Psoas muscle (tissue), 8 donors: ENCODE measurements around the gene DNAJC5G. TPM values are rescaled to one million over a fixed set of nuclear protein-coding genes. Genes with fewer than 3 reads are reported as not detected.

Experiments used
- ATAC-seq, 4 donors: fragments of 200-7000 bp; cut with Tn5 transposase; one replicate each; pipeline ENCODE4 v1.9.1; 2020; ENCODE audit warnings: moderate library complexity in 3 of 4, mild to moderate bottlenecking in 2 of 4
- DNase-seq, 2 donors: peaks; one replicate each; pipeline ENCODE4 v3.0.0-alpha.2; 2020
- H3K27ac ChIP-seq: fragments of 200-600 bp; one replicate; pipeline ENCODE4 v1.8.0; 2022
- H3K27me3 ChIP-seq, 3 donors: fragments of 200-600 bp in 1 of 3; one replicate each; pipeline versions ENCODE4 v1.6.1 to v1.8.0; 2013 to 2022; ENCODE audit warnings: low read length in 2 of 3, mild to moderate bottlenecking in 2 of 3, moderate library complexity in 1 of 3; ENCODE audit not compliant: insufficient read depth in 3 of 3
- H3K36me3 ChIP-seq, 2 donors: fragments of 200-600 bp in 1 of 2; one replicate each; pipeline versions ENCODE4 v1.6.1 to v1.8.0; 2013 to 2022; ENCODE audit warnings: low read depth in 1 of 2, mild to moderate bottlenecking in 1 of 2, moderate library complexity in 1 of 2; ENCODE audit not compliant: insufficient read depth in 1 of 2
- H3K4me1 ChIP-seq: fragments of 200-600 bp; one replicate; pipeline ENCODE4 v1.8.0; 2022
- H3K4me3 ChIP-seq: fragments of 200-600 bp; one replicate; pipeline ENCODE4 v1.8.0; 2022; ENCODE audit warnings: mild to moderate bottlenecking
- H3K9me3 ChIP-seq: fragments of 200-600 bp; one replicate; pipeline ENCODE4 v1.8.0; 2022
- CTCF ChIP-seq: fragments of 200-600 bp; IDR thresholded peaks from one replicate; pipeline ENCODE4 v1.8.0; 2022; ENCODE audit warnings: antibody characterized with exemption
- WGBS, 3 donors: extraction: QIAGEN DNeasy Blood & Tissue Kit; methylation state at CpG; one replicate each; pipeline versions ENCODE4 v1.1.6 to v1.1.7; 2013; 5-methylcytosine and 5-hydroxymethylcytosine counted together
- intact Hi-C, 2 donors: fragments of 100-400 bp; cut with DNase I; formaldehyde crosslinking; loops; one replicate each; pipeline versions ENCODE4 v1.11.0 to v1.14.2; 2022
- polyA plus RNA-seq, 3 donors: library from polyadenylated mRNA; stranded (reverse); fragments of 200-250 nt; gene quantifications; one replicate each; pipeline ENCODE4 v1.2.3, GENCODE V29; 2013
- total RNA-seq, 4 donors: library from RNA; stranded (reverse); fragmentation: NEBNext Ultra II Directional in 2 of 4; extraction: Animal tissue kit (Norgen Biotek cat#: 25700) in 2 of 4; gene quantifications; one replicate each; pipeline versions ENCODE4 v1.2.1 to v1.2.4, GENCODE V29; 2021 to 2023
- donor health status: healthy with polysubstance abuse.
- donor health status: DM: no; HTN: no; CAD: no; lungs with moderate emphysema.
- donor health status: Bipolar disorder and iron deficiency.
- donor health status: healthy.
- donor health status: DM: yes; HTN: yes; CAD: no.
- donor health status: DM: no; HTN: no; CAD: no.
- donor health status: DM: no; HTN: no; CAD: no.
- donor health status: DM: yes; HTN: yes; CAD: no.

DNAJC5G gene
- total and polyA plus RNA-seq, 7 donors: not detected

GRCh38 chr2:27312152-27312551 lies 36.9 kb downstream of the DNAJC5G start:
- no peak for TF ChIP-seq CTCF
- ATAC-seq: peak in 1 of 4 donors; percentile 1
- Histone ChIP-seq H3K9me3 (no peaks in the 10 kb centered on the region), H3K4me3 (no peak overlapping the region), H3K27me3 (no peaks in the 10 kb centered on the region), H3K27ac (peak overlapping the region; percentile 19), H3K36me3 (peaks cover 0 to 28% of the 10 kb centered on the region in 2 donors), H3K4me1 (peaks cover 13% of the 10 kb centered on the region)
- no peak for DNase-seq
- WGBS, 3 donors: 57 to 83% (median 65%) methylated on average over 3 of the region's 3 CpGs
- intact Hi-C loops: no loop called here

GRCh38 chr2:27313882-27314645 lies 38.8 kb downstream of the DNAJC5G start:
- Histone ChIP-seq H3K36me3 (peaks cover 0 to 9% of the 10 kb centered on the region in 2 donors), H3K9me3 (no peaks in the 10 kb centered on the region), H3K4me1 (peaks cover 19% of the 10 kb centered on the region), H3K4me3 (no peak overlapping the region), H3K27me3 (no peaks in the 10 kb centered on the region), H3K27ac (no peak overlapping the region)
- 79 to 88% (median 82%) methylated on average over 8 of the region's 8 CpGs for WGBS, 3 donors
- ATAC-seq (peak in 1 of 4 donors; percentile 0), DNase-seq (no peak)
- intact Hi-C loops: no loop called here
- TF ChIP-seq CTCF: no peak

- H3K36me3 ChIP-seq: peaks cover 0 to 3% of the 10 kb centered on the region in 2 donors
- ATAC-seq (peak; percentile 40 to 62 (median 47)), DNase-seq (peak; percentile 65 to 84)
- H3K27ac ChIP-seq: no peak overlapping the region
- H3K4me1 ChIP-seq: peaks cover 25% of the 10 kb centered on the region
- no peak for TF ChIP-seq CTCF
- intact Hi-C loops: no loop called here
- H3K27me3 ChIP-seq: no peaks in the 10 kb centered on the region
- no peak overlapping the region for H3K4me3 ChIP-seq
- no peaks in the 10 kb centered on the region for H3K9me3 ChIP-seq
- 54 to 69% (median 57%) methylated on average over 9 of the region's 9 CpGs for WGBS, 3 donors
Observed at GRCh38 chr2:27314709-27315108, 39.5 kb downstream of the DNAJC5G start.

GRCh38 chr2:27315122-27315521 lies 39.9 kb downstream of the DNAJC5G start:
- DNase-seq: no peak
- intact Hi-C loops: no loop called here
- Histone ChIP-seq H3K36me3 (no peaks in the 10 kb centered on the region), H3K27ac (peak overlapping the region; percentile 49), H3K27me3 (no peaks in the 10 kb centered on the region), H3K9me3 (no peaks in the 10 kb centered on the region), H3K4me3 (no peak overlapping the region), H3K4me1 (peaks cover 29% of the 10 kb centered on the region)
- WGBS, 3 donors: 65 to 82% (median 67%) methylated on average over 8 of the region's 8 CpGs
- TF ChIP-seq CTCF: no peak
- ATAC-seq: peak in 2 of 4 donors; percentile 1 to 2
